ENCODE data around the gene MCAT. TPM values are rescaled to one million over a fixed set of nuclear protein-coding genes. Genes with fewer than 3 reads are reported as not detected.

MCAT gene
- total and polyA plus RNA-seq, 2 of the 4 experiments (the other 2 are of a cell fraction): 7.3 to 19.7 TPM

DNA sequence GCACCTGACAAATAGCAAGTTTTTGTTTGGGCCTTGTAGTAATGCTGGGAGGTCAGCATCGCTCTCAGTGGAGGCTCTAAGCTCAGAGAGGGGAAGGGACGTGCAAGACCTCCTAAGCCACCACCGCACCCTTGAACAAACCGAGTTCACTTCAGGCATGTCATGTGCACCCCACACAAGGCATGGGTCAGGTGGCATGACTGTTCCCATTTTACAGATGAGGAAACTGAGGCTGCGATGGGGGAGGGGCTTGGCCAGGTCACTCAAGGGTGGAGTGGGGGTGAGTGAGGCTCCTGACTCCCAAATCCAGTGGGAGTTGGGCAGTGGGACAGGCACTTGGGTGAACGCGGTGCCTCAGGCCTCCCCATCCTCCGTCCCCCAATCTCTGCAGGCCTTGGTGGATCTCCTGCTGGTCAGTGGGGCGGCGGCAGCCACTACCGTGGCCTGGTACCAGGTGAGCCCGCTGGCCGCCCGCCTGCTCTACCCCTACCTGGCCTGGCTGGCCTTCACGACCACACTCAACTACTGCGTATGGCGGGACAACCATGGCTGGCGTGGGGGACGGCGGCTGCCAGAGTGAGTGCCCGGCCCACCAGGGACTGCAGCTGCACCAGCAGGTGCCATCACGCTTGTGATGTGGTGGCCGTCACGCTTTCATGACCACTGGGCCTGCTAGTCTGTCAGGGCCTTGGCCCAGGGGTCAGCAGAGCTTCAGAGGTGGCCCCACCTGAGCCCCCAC is 19.4 kb upstream of the MCAT start:
- Histone ChIP-seq H4K8ac (ENCODE audit: low read depth in 2 of 2, low read length in 2 of 2) (no peak overlapping the region), H3K14ac (replicated peaks; ENCODE audit: low read depth, low read length) (no peak overlapping the region), H3K4me2 (ENCODE audit: low read depth, low read length) (no peak overlapping the region), H3K79me1 (ENCODE audit: low read depth in 1 of 2, low read length in 2 of 2) (peaks cover 12 to 28% of the 10 kb centered on the region in 2 experiments; a peak in 3 of 4 replicates), H3K9ac (ENCODE audit: low read depth, low read length) (no peak overlapping the region), H3K27ac (ENCODE audit: insufficient read depth, low read length) (no peak overlapping the region), H3K27me3 (ENCODE audit: control insufficient read depth, insufficient read depth, low read length) (no peaks in the 10 kb centered on the region), H3K56ac (ENCODE audit: extremely low read depth, insufficient read depth, low read length) (no peak overlapping the region), H2AK5ac (ENCODE audit: low read depth, low read length) (no peak overlapping the region), H3K36me3 (ENCODE audit: control insufficient read depth, insufficient read depth, low read length) (peaks cover 30% of the 10 kb centered on the region), H3K4me3 (ENCODE audit: insufficient read depth, low read depth, low read length) (no peak overlapping the region), H3K23ac (ENCODE audit: low read depth, low read length) (no peak overlapping the region), H4K91ac (ENCODE audit: insufficient read depth, low read depth, low read length) (no peak overlapping the region), H3K4ac (ENCODE audit: low read depth, low read length) (no peak overlapping the region), H4K5ac (ENCODE audit: low read depth, low read length) (no peak overlapping the region), H4K20me1 (ENCODE audit: insufficient read depth, low read length) (peaks cover 28% of the 10 kb centered on the region), H2BK20ac (ENCODE audit: low read depth, low read length) (no peak overlapping the region), H2BK15ac (ENCODE audit: low read depth, low read length) (no peak overlapping the region), H3K9me3 (ENCODE audit: control insufficient read depth, insufficient read depth, low read length) (no peaks in the 10 kb centered on the region), H2BK120ac (ENCODE audit: low read depth, low read length) (no peak overlapping the region), H2AFZ (replicated peaks; ENCODE audit: low read length, poor library complexity) (no peak overlapping the region), H2BK5ac (ENCODE audit: low read depth, low read length, poor library complexity, severe bottlenecking) (no peak overlapping the region), H3K18ac (ENCODE audit: low read depth, low read length) (no peak overlapping the region), H3K4me1 (ENCODE audit: control insufficient read depth, insufficient read depth, low read length) (no peaks in the 10 kb centered on the region), H3K9me1 (ENCODE audit: insufficient read depth, low read length) (peaks cover 4% of the 10 kb centered on the region), H2AK9ac (replicated peaks; ENCODE audit: low read depth, low read length, poor library complexity) (no peak overlapping the region)
- intact Hi-C loops (cut with micrococcal nuclease) (no loop called here), dilution Hi-C loops (cut with HindIII; ENCODE audit: low sequenced_read_pairs, unreplicated experiment) (no loop called here), in situ Hi-C loops (cut with MboI; ENCODE audit: low sequenced_read_pairs) (no loop called here)
- TF ChIP-seq RFX5 (IDR thresholded peaks at IDR 0.05; ENCODE audit: low read depth, low read length): no peak
- no peak for TF ChIP-seq CHD1 (IDR thresholded peaks at IDR 0.05; ENCODE audit: low read depth, low read length)
- no peak for TF ChIP-seq SMC3 (IDR thresholded peaks at IDR 0.05; ENCODE audit: low read depth, low read length)
- no peak for TF ChIP-seq CEBPB (IDR thresholded peaks at IDR 0.05; ENCODE audit: low read depth, low read length)
- CTCF ChIA-PET: no interaction called here
- no TSS peak for BruUV-seq (replicated peaks)
- no peak for DNase-seq
- POLR2A ChIA-PET (ENCODE audit: unreplicated experiment): no interaction called here
- WGBS, 2 experiments (ENCODE audit: extremely low coverage in 2 of 2, insufficient read length in 1 of 2): 95% methylated on average over 15 of the region's 24 CpGs; no CpG with 5 or more reads in 1 of the 2 experiments
- ATAC-seq (ENCODE audit: low read depth): no peak

Data from IMR-90 (cell line).